IPS-18c (cell line): ENCODE measurements around the gene IGFBP7.

Experiments used
- H3K4me3 ChIP-seq: 2 replicates; pipeline ENCODE4 v1.7.0; 2013; ENCODE audit warnings: low read depth, mild to moderate bottlenecking, low read length, moderate library complexity; ENCODE audit not compliant: insufficient read depth
- H3K9me3 ChIP-seq: one replicate; pipeline ENCODE4 v1.6.1; 2013; ENCODE audit warnings: mild to moderate bottlenecking, low read length, moderate library complexity; ENCODE audit not compliant: control insufficient read depth, insufficient read depth

IGFBP7 gene

DNA sequence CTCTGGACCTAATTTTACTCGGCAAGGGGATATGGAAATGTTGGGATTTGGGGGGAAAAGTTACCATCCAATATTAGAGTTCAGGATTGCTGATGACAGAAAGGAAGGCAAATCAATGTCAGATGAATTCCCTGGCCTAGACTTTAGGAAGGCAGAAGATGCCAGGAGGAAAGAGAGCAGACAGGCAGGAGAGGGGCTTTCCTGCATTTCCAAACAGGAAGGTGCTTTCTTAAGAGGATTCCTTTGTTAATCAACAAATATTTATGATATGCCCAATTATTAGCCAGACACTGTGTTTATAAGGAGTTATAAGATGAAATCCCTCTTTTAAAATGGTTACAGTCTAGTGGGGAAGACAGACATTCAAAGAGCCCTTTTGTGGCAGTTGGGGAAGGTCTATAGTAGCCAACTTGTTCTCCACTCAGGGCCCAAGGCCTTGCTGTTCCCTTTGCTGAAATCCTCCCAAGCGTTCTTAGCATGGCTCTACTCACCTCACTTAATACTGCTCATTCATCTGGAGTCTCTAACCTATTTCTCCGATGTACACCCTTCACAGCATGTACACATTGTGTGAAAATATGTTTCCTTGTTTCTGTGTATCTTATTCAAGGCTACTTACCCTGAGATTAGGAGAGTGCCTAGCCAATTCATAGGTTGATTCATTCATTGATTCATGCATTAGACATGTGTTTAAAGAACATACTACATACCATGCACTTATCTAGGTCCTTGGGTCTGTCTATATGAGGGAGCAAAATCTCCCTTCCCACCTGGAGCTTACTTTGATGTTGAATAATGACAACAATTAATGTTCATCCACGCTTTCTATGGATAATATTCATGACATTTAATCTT lies 5.3 kb downstream of the IGFBP7 start:
- no peaks in the 10 kb centered on the region for H3K9me3 ChIP-seq
- no peak overlapping the region for H3K4me3 ChIP-seq

DNA sequence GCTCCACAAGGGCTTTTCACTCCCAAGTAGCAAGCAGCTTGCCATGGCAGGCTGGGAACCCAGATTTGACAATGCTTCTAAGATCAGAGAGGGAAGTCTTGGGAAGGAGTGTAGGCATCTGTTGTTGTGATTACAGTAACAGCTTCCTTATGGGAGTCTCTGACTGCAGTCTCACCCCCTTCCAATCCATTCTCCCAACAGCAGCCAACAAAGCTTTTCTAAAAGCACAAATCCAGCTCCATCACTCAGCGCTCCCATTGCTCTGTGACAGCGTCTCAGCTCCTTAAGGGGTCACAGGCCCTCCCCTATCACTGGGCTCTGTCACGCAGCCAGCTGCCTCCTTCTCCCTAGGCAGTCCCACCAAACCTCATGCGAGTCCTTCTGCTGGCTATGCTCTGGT lies 7.1 kb downstream of the IGFBP7 start:
- Histone ChIP-seq H3K9me3 (no peaks in the 10 kb centered on the region), H3K4me3 (no peak overlapping the region)

DNA sequence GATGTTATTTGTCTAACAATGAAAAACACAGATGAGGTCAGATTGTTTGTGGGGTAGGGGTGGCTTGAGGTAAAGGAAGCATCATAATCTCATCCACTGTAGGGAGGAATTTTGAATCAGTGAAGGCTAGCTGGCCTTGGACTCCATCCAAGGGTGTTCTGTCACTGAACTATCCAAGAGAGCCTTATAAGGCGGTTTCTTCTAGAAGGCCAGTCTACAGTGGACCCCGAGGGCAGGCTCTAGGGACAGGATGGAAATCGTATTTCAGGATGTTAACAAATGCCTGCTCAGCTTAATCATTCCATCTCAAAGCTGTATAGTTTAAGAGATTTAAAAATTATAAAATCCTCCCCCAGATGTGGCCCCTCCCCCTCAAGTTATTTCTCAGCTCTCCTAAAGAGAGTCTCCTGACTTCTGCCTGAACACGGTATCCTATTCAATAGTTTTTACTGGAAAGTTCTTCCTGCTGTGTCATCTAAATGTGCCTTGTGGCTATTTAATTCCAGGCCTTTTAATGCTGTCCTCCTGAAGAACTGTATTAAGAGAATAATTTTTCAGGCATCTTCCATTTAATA lies 8.0 kb downstream of the IGFBP7 start:
- Histone ChIP-seq H3K9me3 (no peaks in the 10 kb centered on the region), H3K4me3 (no peak overlapping the region)

DNA sequence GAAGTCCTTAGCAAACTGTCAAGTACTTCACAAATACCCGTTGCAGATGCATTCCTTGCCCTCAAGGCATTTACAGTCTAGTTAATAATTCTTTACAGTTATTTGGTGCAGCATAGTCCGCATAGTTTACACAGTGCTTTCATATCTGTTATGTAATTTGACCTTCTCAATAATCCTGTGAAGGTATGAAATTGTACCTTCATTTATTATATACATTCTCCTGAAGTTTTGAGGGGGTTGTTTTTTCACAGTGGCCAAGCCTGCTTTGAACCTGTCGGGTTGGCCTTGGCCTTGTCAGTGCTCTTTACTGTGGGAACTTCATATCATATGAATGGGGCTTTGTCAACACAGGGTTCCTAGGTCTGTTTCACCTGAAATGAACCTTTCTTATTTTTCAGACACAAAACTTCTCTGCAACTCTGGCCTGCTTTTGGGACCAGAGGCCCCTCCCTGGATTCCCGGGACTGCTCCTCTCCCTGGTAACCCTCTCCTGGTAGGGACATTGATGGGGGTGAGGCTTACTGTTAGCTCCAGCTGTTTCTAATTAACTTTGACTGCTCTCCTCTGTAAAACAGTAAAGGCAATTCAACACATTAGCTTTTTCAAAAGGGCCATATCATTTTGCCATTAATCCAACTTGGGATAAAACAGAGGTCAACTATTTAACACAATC lies 9.1 kb downstream of the IGFBP7 start:
- no peak overlapping the region for H3K4me3 ChIP-seq
- H3K9me3 ChIP-seq: no peaks in the 10 kb centered on the region

DNA sequence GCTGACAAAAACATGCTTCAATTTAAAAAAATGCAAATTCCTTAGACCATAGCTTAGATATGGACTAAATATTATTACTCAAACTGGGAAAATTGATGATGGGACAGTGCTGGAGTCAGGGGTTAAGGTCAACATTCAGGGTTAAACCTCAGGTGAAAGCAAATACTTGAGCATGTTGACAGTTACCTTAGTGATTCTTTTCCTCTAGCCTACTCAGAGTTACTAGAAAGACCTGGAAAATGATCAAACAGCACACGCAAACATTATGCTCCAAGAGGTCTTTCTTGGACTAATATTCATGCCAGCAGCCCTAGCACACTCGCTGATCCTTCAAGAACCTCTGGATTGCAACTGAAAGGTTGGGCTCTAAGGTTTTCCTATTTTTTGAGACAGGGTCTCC lies 10.8 kb downstream of the IGFBP7 start:
- H3K4me3 ChIP-seq: no peak overlapping the region
- no peaks in the 10 kb centered on the region for H3K9me3 ChIP-seq

DNA sequence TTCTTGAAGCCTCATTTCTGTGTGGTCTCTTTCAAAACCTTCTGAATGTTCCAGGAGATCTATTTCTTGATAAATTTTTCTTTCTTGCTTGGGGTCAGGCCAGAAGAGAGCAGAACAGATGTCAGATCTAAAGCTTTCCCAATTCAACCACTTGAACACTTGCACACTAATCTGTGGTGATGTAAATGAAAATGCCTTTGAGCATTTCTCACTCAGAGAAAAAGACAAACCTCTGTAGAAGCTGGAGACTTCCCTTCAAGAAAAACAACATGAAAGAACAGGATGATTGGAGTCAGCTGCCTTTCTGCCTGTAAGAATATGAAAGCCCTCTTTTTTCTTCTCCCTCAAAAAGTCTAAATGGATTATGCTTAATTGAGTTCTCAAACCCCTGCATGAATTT lies 11.2 kb downstream of the IGFBP7 start:
- H3K9me3 ChIP-seq: no peaks in the 10 kb centered on the region
- H3K4me3 ChIP-seq: no peak overlapping the region

DNA sequence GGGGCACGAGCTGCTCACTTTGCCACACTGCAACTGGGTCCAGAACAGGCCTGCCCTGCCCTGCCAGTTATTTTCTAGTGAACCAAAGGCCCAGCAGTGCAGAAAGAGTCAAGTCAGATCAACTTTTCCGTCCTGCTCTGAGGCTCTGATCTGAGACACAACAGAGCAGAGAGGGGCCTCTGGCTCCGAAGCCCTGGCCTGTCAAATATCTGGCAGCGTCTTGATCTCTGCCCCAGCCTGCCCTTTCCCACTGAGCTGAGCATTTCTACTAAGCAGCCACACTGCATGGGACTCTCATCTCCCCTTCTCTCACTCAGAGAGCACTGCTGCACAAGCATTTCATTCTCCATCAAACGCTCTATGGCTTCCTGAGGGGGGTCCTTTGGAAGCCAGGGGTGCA lies 11.8 kb downstream of the IGFBP7 start:
- no peaks in the 10 kb centered on the region for H3K9me3 ChIP-seq
- H3K4me3 ChIP-seq: no peak overlapping the region

DNA sequence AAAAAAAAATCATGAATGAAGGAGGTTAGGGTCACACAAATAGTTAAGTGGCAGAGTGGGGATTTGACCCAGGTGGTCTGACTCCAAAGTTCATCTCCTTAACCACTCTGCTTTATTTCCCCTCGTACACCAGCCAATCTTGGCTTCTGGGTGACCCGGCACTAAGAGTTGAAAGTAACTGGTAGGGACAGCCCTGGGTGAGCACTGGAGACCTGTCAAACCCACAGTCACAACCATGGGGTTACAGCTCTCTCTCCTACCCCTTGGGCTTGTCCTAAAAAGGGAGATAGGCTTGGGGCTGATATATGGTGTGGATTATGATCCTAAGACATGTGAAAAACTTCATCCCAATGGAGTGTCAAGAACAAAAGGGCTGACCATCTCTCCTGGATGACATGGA lies 12.5 kb downstream of the IGFBP7 start:
- no peaks in the 10 kb centered on the region for H3K9me3 ChIP-seq
- no peak overlapping the region for H3K4me3 ChIP-seq

DNA sequence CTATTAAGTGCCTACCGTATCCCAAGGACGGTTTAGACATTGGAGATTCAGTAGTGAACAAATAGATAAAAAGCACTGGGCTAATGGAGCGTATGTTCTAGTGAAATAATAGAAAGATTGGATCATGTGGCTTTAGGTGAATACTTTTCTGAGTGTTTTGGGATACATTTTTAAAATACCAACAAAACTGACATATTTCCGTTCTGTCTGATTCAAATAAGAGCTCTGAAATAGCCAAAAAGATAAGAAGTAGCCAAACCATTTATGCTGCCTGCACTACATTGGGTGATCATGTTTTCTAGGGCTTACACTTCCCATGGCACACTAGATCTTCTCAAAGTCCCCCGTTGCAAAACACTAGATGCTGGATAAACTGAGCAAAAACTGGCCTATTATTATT lies 14.2 kb downstream of the IGFBP7 start:
- Histone ChIP-seq H3K9me3 (no peaks in the 10 kb centered on the region), H3K4me3 (no peak overlapping the region)

DNA sequence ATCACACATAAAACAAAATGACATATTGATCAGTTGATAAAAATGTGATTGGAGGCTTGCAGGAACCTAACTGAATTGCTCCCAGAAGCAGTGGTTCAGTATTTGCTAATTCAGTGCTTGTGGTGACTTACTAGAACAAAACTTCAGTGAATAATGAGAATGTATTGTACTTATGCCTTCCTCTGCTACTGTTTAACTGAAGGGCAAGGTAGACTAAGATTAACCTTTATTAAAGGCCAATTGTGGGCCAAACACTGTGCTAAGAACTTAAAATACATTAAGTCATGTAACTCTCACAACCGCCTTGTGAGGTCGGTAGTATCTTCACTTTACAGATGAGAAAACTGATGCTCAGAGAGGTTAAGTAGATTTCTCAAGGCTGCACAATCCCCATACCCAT lies 14.9 kb downstream of the IGFBP7 start:
- Histone ChIP-seq H3K4me3 (no peak overlapping the region), H3K9me3 (no peaks in the 10 kb centered on the region)

DNA sequence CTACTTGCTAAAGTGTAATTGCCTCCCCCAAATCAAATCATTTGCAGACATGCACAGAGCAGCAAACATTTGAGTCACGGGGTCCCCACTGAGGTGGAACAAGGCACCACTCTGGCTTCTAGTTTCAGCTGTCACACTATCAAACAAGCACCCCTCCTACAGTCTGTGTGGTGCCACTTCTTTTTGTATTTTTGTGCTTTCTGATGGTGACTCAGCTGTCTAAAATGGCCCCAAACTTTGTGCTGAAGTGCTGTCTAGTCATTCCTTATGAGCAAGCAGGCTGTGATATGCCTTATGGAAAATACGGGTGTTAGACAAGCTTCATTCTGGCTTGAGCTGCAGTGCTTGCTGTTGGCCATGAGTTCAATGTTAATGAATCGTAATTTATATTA lies 15.4 kb downstream of the IGFBP7 start:
- no peaks in the 10 kb centered on the region for H3K9me3 ChIP-seq
- no peak overlapping the region for H3K4me3 ChIP-seq

DNA sequence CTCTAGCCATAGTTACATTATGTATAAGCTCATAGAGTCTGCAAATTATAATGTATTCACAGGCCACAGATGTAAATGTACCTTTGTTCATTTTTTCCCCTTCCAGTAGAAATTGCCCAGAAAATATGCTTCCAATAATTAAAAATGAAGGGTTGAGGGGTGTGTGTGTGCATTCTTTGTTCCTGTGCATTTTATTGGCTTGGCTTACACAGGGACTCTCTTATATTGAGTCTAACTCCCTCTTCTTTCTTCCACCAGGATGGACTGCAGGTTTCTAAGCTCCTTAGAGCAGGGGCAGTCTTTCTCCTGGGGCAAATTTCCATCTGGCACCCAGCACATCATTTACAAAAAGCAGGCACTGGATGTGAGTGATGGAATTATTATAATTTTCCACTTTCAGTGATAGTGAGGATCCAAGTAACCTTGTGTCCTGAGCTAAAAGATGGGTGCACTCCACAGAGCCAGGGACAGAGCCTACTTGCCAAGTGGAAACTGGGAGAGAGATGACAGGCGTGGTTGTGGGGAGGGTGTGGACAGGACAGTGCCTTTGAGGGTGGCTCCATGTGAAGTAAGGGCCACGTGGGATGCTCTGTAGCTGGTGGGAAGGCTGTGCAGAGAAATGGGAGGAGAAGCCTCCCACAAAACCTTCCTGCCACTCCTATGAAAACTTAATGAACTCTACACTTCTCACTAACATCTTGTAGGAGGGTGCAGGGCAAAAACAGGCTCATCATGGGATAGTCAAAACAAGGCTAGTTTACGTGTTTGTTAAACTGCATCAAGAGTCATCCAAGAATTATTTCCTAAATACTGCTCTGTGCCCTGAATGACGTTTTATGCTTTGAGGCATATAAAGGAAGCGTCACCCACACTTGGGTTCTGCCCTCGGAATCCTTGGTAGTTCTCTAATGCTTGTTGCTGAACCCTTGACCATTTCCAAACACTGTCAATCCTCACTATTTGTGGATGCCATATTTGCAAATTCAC lies 16.0 kb downstream of the IGFBP7 start:
- no peaks in the 10 kb centered on the region for H3K9me3 ChIP-seq
- no peak overlapping the region for H3K4me3 ChIP-seq

DNA sequence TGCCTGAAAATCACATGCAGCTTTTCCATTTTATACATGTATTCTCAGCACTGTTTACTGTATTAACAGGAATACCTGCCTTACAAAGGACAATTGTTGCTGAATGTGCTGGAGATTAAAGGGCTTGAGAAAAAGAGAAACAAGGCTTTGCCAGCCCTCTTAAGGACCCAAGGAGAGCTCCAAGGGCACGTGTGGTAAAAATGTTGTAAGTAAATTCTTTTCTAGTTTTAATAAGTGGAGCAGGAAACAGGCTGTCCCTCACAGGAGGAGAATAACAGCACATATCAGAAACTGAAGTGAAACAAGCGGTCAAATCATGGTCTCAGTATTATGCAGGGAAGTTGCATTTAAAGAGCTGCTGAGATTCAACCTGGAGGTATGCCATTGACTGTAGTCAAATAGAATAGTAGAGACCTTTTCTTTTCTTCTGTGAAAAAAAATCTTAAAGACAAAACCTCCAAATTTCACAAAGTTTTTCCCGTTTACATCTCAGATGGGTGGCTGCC lies 18.5 kb downstream of the IGFBP7 start:
- H3K9me3 ChIP-seq: no peaks in the 10 kb centered on the region
- no peak overlapping the region for H3K4me3 ChIP-seq

DNA sequence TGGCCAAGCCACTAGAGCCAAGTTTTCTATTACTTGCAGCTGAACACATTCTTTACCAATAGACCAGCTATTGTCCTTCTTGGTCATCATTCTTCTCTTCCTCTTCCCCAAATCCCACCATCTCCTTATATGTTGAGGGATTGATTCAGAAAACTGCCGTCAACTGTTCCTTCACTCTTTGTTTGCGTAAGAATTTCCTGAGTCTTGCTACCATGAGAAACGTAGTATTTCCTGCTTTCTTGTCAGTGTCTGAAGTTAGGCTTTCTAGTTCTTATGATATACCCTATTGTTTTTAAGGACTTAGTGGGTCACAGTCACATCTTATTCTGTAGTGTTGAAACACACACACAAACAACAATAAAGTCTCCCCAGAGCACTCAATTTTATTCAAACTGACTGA lies 20.1 kb downstream of the IGFBP7 start:
- Histone ChIP-seq H3K9me3 (no peaks in the 10 kb centered on the region), H3K4me3 (no peak overlapping the region)

DNA sequence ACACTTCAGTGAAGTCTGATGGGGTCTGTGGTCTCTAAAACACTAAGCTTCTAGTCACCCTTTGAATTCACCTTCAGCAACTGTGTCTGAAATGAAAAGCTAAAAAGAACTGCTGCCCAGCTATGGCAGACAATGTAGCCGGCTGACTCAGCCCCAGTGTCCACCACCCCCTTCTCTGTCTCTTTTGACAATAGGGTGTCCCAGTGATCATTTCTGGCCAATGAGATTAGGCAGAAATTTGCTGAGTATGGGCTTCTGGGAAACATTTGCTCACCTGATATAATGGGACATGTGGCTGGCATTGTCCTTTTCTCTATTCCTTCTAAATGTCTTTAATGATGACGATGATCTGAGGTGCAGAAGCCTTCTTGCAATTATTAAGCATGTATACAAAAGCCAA lies 20.6 kb downstream of the IGFBP7 start:
- H3K9me3 ChIP-seq: peaks cover 2% of the 10 kb centered on the region
- H3K4me3 ChIP-seq: no peak overlapping the region

DNA sequence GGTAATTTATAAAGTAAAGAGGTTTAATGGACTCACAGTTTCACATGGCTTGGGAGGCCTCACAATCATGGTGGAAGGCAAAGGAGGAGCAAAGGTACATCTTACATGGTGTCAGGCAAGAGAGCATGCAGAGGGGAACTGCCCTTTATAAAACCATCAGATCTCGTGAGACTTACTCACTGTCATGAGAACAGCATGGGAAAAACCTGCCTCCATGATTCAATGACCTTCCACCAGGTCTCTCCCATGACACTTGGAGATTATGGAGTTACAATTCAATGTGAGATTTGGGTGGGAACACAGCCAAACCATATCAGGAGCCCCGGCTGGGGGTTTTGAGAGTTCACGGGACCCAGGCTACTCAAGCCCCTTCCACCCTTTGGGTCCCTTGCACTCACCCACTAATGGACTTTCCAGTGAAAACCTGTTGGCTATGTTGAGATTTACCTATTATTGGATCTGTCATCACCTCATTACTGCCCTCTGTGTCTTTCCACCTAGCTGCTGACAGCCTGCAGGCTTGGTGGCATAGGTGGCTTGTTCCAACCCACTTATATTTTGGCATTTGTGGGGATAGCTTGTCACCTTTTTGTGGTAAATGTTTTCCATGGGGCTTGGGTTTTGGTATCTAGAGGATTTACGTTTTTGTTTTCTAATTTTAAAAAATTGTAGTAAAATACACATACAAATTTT lies 24.0 kb downstream of the IGFBP7 start:
- Histone ChIP-seq H3K9me3 (peaks cover 2% of the 10 kb centered on the region), H3K4me3 (no peak overlapping the region)

DNA sequence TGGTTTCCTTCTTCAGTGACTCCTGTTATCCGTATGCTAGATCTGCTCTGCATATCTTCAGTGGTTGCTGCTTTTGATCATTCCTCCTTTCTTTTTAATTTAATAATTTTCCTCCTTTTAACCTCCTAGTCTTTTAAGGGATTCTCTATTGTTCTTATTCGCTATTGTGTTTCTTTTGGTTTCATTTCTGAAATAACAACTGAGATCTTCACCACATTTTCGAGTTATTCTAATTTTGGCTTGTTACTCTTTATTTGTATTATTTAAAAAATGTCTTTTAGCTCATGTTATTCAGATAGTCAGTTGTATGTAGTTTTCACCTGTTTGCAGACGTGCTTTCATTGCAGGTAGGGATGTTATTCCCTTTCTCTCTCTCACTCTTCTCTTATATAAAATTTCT lies 24.9 kb downstream of the IGFBP7 start:
- Histone ChIP-seq H3K4me3 (no peak overlapping the region), H3K9me3 (peaks cover 2% of the 10 kb centered on the region)
